ENCODE measurements around the gene AREL1.

DNA sequence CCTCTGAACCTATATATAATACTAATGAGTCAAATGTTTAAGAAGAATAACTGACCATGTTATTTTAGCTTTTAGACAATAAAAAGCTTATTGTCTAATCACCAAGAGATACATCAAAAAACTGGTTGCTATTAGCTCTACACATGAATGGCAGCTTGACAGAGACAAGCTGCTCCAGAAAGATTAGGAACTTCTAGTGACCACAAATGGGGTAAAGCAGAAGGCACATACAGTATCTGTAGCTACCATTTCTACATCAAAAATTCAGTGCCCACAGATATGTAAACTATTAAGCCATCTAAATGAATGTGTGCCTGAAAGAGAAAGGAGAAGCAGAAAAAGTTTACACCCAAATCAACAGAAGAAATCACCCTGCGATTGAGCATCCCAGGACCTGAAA lies 2.4 kb downstream of the AREL1 start:
- TF ChIP-seq, protein P1, sequence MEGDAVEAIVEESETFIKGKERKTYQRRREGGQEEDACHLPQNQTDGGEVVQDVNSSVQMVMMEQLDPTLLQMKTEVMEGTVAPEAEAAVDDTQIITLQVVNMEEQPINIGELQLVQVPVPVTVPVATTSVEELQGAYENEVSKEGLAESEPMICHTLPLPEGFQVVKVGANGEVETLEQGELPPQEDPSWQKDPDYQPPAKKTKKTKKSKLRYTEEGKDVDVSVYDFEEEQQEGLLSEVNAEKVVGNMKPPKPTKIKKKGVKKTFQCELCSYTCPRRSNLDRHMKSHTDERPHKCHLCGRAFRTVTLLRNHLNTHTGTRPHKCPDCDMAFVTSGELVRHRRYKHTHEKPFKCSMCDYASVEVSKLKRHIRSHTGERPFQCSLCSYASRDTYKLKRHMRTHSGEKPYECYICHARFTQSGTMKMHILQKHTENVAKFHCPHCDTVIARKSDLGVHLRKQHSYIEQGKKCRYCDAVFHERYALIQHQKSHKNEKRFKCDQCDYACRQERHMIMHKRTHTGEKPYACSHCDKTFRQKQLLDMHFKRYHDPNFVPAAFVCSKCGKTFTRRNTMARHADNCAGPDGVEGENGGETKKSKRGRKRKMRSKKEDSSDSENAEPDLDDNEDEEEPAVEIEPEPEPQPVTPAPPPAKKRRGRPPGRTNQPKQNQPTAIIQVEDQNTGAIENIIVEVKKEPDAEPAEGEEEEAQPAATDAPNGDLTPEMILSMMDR (IDR thresholded peaks at IDR 0.05; ENCODE audit: extremely low read depth in 1 of 2, insufficient read depth in 1 of 2, low read depth in 1 of 2, low read length in 2 of 2) = no peak
- no peak for TF ChIP-seq POLR2AphosphoS5 (IDR thresholded peaks at IDR 0.05; ENCODE audit: insufficient read depth, low read depth, low read length)
- no peak for TF ChIP-seq POLR2A (IDR thresholded peaks at IDR 0.05; ENCODE audit: low read depth, low read length)
- no peak for TF ChIP-seq MYC (IDR thresholded peaks at IDR 0.05; ENCODE audit: low read depth, low read length)
- no peak for TF ChIP-seq EZH2 (IDR thresholded peaks at IDR 0.05; ENCODE audit: borderline replicate concordance, low read depth, low read length, severe bottlenecking)
- TF ChIP-seq, protein P2, sequence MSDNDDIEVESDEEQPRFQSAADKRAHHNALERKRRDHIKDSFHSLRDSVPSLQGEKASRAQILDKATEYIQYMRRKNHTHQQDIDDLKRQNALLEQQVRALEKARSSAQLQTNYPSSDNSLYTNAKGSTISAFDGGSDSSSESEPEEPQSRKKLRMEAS (IDR thresholded peaks at IDR 0.05; ENCODE audit: insufficient read depth, insufficient read length) = no peak
- TF ChIP-seq GATA2 (IDR thresholded peaks at IDR 0.05; ENCODE audit: insufficient read depth, insufficient read length, low read depth, low read length) = no peak
